ENCODE measurements around the gene AMOTL2.

AMOTL2 gene

DNA sequence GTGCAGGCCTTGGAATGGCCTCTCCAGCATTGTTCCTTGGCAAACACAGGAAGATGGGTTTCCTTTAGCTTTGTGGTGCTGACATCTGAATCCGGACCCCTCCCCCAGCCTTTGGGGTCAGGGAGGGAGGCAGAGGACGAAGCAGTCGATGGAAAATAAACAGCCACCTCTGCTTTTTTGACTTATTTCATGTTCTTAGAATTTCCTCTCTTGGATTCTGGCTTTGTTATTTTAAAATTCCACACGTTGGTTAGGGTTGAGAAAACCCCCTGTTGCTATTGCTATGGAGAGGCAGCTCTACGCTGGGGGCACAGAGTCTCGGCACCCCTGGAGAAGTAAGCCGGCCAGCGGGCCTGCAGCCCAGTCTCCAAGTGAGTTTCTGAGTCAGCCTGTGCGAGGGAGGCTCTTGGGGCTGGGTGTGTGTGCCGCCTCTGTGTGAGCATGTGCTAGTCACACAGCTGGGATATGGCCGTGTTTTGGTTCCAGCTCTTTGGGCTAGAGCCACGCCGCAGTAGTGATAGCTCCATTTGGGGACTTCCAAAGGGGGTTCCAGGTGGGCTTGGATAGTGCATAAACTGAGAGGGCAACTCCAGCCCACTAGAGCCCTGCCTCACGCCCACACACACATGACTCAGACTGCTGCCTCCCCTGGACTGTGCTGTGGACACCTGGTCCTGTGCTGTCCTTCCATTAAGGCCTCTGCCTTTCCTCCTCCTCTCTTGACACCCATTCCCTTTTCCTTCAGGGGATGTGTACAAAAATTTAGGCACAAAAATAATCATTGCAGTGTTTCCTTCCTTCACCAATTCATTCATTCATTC, 58.8 kb downstream of the AMOTL2 start:
- Mint-ChIP-seq H3K27me3 (ENCODE audit: low read depth) (peaks cover 4% of the 10 kb centered on the region), H3K36me3 (ENCODE audit: low read depth) (no peaks in the 10 kb centered on the region), H3K27ac (peak overlapping the region; percentile 25 to 46 (median 34)), H3K9me3 (no peaks in the 10 kb centered on the region), H3K4me1 (peaks cover 31% of the 10 kb centered on the region), H3K4me3 (peak overlapping the region in 2 of 3 experiments; percentile 22 to 54)
- TF ChIP-seq, protein P1, sequence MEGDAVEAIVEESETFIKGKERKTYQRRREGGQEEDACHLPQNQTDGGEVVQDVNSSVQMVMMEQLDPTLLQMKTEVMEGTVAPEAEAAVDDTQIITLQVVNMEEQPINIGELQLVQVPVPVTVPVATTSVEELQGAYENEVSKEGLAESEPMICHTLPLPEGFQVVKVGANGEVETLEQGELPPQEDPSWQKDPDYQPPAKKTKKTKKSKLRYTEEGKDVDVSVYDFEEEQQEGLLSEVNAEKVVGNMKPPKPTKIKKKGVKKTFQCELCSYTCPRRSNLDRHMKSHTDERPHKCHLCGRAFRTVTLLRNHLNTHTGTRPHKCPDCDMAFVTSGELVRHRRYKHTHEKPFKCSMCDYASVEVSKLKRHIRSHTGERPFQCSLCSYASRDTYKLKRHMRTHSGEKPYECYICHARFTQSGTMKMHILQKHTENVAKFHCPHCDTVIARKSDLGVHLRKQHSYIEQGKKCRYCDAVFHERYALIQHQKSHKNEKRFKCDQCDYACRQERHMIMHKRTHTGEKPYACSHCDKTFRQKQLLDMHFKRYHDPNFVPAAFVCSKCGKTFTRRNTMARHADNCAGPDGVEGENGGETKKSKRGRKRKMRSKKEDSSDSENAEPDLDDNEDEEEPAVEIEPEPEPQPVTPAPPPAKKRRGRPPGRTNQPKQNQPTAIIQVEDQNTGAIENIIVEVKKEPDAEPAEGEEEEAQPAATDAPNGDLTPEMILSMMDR (IDR thresholded peaks at IDR 0.05; ENCODE audit: unreplicated experiment in 3 of 3): no peak

- peak overlapping the region; percentile 21 to 46 (median 25) for H3K27ac Mint-ChIP-seq
- peaks cover 4% of the 10 kb centered on the region for H3K27me3 Mint-ChIP-seq (ENCODE audit: low read depth)
- peak overlapping the region in 2 of 3 experiments; percentile 4 to 7 for H3K4me3 Mint-ChIP-seq
- TF ChIP-seq, protein P1 (IDR thresholded peaks at IDR 0.05; ENCODE audit: unreplicated experiment in 3 of 3): no peak
- H3K4me1 Mint-ChIP-seq: peaks cover 39% of the 10 kb centered on the region
- no peaks in the 10 kb centered on the region for H3K36me3 Mint-ChIP-seq (ENCODE audit: low read depth)
- H3K9me3 Mint-ChIP-seq: no peaks in the 10 kb centered on the region
Observed at GRCh38 chr3:134314588-134315285, 59.5 kb downstream of the AMOTL2 start.

DNA sequence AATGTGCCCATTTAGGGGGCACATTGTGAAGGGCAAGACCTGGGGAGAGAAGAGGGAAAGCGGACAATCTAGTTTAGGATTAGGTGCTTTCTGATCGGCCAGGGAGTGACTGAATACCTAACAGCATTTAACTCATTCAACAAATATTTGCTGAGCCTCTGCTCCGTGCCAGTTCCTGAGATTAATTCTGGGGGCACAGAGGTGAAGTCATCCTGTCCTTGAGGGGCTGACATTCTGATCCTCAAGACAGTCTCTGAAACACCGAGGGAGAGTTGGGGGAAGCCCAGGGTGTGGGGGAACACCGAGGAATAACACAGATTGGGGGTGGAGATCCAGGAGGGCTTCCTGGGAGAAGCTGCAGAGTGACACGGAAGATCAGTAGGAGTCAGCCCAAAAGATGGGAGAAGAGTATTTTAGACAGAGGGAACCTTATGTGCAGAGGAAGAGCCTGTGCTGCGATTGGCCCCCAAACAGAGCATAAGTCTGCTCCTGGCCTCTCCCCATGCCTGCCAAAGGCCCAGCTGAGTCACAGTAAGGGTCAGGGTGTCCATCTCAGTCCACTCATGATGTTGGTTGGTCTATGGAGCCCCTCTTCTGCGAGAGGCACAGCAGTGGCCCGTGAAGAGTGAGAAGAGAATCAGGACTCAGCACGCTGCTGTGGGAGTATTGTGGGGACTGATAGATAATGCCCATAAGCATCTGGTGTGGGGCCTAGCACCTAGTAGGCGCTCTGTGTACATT, 60.2 kb downstream of the AMOTL2 start:
- H3K36me3 Mint-ChIP-seq (ENCODE audit: low read depth): no peaks in the 10 kb centered on the region
- H3K4me1 Mint-ChIP-seq: peaks cover 39% of the 10 kb centered on the region
- H3K27ac Mint-ChIP-seq: peak overlapping the region; percentile 36 to 73 (median 51)
- peak overlapping the region; percentile 45 to 72 (median 66) for H3K4me3 Mint-ChIP-seq
- H3K9me3 Mint-ChIP-seq: no peaks in the 10 kb centered on the region
- TF ChIP-seq, protein P1 (IDR thresholded peaks at IDR 0.05; ENCODE audit: unreplicated experiment in 3 of 3): no peak
- peaks cover 4% of the 10 kb centered on the region for H3K27me3 Mint-ChIP-seq (ENCODE audit: low read depth)

DNA sequence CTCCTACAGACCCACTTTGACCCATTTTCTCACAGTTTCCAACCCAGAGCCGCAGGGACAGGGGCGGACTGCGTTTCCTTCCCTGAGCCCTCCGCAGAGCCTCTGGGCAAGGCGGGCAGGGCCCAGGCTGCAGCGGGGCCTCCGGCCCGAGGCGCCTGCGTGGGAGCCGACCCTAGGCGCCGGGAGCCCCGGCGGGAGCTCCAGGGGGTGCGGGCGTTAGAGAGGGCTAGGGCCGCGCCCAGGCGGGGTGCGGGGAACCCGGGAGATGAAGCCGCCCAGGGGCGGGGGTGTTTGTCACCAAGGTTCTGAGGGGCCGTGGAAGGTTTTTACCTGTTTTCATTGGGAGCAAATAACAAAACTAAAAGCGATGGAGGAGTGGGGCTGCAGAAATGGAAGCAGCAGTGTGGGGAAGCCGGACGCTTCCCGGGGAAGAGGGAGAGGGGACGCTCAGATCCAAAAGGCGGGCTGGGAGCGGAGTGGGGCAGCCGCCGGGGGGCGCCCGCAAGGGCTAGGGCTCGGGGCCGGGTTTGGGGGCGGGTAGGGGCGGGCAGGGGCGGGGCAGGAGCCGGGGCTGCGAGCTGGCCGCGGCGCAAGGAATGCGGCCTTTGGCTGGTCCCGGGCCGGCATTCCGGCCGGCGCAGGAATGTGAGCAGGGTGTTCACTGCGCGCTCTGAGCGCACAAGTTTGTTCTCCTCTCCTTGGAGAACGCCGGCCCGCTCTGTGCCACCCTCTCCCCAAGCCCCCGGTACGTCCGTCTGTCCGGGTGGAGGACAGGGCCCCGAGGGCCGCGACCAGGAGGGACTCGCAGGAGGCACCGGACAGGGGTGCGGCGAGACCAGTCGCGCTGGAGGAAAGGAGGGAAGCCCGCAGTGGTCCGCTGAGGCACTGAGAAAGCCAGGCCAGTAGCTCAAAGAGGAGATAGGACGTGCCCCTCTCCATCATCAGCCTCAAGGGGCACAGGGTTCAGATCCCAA, 61.1 kb downstream of the AMOTL2 start:
- H3K27ac Mint-ChIP-seq: peak overlapping the region; percentile 36 to 73 (median 51)
- H3K27me3 Mint-ChIP-seq (ENCODE audit: low read depth): peaks cover 3% of the 10 kb centered on the region
- H3K4me3 Mint-ChIP-seq: peak overlapping the region; percentile 51 to 72 (median 66)
- peaks cover 47% of the 10 kb centered on the region for H3K4me1 Mint-ChIP-seq
- no peaks in the 10 kb centered on the region for H3K36me3 Mint-ChIP-seq (ENCODE audit: low read depth)
- TF ChIP-seq, protein P1 (IDR thresholded peaks at IDR 0.05; ENCODE audit: unreplicated experiment in 3 of 3): peak; percentile 42 to 47 (median 42)
- no peaks in the 10 kb centered on the region for H3K9me3 Mint-ChIP-seq
